Activated CD8-positive, alpha-beta memory T cell treated with anti-CD3 and anti-CD28 coated beads, Interleukin-2, amount 50 U/mL, for 1 hour (primary cell): ENCODE measurements around the gene CRTAC1.

Source experiments
- DNase-seq: peaks from one replicate; pipeline ENCODE4 v3.0.0-alpha.2; 2020; ENCODE audit errors: extremely low read depth

CRTAC1 gene

DNA sequence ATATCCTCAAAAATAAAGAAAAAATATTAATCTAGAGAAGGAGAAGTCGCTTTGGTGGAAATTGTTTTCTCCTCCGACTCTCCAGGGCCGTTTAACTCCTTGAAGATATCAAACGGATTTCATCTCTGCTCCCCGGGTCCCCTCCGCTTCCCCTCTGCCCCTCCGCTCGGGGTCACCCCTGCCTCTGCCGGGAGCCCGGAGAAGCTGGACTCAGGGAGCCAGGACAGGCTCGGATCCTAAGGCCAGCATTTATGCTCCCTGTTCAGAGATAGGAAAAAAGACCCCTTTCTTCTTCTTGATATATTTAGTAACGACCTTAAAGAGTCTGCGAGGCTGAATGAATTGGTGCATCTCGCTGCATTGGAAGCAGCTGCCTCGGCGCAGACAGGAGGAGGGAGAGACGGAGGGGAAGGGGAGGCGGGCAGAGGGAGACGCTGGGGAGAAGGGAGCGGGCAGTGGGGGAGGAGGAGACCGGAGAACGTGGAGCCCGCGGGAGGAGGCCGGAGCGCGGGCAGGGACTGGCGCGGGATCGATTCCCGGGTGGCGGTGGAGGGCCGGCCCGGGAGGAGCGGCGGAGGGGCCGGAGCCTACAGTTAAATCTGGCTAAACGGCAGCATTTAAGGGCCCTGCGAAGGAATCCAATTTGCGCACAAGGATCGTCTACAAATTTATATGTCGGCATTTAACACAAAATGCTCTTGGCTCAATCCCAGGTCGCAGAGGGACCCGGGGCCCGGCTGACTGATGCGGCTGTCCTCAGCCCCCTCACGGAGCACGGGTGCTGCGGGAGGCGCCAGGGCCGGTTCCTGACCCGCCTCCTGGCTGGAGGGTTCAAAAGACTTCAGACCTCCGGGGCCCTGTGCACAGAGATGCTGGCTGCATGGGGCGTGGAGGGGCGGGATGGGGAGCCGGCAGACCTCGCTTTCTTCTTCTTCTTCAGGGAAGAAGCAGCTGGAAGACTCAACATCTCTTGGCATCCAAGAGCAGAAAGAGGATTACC is 55.6 kb downstream of the CRTAC1 start:
- DNase-seq, result no peak

DNA sequence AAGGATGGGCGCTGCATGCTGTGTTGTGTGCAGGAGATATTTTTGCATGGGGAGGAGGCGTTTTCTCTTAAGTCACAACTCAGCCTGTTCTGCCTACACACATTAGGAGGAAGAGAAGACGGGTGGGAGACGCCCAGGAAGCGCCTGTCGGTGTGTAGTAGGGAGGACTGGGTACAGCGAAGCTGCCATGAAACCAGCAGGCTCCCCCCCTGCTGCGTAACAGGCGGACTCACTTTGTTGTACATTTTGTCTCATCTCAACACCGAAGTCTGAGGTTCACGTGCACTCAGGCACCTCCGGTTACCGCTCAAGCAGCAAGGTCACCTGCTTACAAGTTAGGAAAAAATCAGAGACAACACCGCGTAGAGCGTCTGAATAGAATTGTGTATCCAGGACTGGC is 56.3 kb downstream of the CRTAC1 start:
- no peak for DNase-seq

DNA sequence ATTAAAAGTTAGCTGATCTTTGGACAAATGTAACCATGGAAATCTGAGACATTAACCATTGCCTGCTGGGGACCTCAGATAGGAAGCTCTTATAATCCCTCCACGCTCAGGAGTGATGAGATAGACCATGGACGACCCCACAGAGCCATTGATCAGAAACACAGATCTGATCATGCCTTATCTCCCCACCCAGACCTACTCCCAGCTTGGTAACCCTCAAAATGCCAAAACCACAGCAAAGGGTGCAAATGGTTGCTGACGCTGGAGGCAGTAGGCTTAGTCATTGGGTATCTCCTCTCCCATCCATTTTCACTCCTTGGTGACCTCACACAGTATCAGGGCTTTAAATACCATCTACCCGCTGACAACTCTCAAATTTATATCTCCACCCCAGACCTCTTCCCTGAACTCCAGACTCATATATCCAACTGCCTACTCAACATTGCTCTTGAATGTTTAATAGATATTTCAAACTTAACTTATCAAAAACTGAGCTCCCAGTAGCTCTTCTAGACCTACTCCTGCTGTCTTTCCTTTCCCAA is 60.8 kb downstream of the CRTAC1 start:
- DNase-seq, result no peak

DNA sequence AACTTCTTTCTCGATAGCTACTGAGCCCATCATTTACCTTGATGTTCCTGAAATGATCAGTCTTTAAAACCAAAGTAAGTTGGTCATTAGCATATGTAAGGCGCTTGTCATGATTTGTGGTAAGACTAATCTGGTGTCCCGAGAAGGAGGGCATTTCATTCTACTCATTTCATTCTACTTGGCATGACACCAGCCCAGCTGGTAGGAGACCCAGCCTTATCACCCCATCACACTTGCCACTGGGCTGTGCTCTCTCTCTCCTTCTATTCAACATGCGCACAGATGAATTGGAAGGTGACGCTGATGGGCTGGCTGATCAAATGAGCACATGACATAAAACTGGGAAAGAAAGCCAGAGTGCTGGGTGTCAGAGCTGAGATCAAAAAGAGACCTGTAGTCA is 65.7 kb downstream of the CRTAC1 start:
- no peak for DNase-seq

DNA sequence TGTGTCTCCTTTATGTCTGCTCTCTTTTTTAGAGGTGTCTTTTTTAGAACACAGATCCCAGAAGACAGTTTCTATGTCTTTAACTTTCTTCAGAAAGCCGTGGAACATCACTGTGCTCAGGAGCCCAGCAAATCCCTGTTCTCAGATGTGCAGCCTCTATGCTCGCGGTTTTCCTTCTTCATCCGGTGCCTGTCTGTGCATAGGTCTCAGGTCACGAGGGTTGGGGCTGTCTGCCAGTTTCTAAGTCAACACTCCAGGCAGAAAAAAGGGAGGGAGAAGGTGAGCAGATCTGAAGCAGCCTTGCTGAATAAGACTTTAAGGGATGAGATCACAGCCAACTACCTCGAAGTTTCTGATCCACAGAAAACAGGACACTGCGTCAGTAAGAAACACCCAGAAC is 68.5 kb downstream of the CRTAC1 start:
- no peak for DNase-seq

DNA sequence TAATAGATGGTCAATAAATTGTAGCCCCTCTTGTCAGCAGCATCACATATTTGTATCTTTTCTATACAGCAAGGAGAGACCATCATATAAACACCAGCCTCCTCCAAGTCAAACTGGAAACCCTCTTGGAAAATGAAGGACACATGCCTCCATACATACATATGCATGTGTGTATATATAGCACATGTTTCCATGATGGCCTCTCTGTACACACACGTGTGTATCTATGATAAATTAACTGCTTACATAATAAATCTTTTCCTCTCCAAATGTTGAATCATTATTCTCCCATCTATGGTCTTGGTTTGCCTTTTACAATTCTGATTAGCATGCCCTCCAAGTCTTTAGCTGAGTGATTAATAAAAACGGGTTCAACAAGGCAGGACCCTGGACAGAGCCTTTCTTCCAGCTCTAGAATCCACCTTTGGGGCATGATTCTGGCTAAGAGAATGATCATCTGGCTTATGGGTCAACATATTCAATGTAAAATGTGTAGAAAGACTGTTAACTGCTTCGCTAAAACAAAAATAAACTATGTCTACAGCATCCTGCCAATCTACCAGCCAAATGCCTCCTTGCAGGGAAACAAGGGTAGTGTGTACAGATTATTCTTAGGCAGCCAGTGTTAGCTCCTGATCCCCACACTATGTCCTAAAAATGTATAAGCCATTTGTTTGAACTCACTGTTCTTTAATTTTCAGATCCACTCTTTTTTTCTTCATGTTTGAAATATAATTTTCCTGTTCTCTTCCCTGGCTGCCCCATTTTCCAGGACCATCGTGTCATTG is 70.0 kb downstream of the CRTAC1 start:
- DNase-seq, result no peak

DNA sequence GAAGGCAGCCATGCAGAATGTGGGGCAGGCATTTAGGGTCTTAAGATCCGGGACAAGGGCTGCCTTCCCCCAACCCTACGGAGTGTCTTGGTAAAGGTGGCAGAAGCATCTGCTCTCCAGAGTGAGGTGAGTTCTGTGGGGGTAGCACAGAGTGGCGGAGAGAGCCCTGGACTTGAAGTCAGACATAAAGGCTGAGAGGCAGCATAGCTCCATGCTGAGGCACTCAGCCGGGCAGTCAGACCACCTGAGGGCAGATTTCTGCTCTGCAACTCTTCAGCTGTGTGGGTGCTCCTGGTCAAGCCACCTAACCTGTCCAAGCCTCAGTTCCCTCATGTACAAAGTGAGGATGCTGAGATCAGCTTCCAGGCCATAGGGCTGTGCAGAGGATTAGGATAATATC is 81.0 kb downstream of the CRTAC1 start:
- DNase-seq, result no peak

DNA sequence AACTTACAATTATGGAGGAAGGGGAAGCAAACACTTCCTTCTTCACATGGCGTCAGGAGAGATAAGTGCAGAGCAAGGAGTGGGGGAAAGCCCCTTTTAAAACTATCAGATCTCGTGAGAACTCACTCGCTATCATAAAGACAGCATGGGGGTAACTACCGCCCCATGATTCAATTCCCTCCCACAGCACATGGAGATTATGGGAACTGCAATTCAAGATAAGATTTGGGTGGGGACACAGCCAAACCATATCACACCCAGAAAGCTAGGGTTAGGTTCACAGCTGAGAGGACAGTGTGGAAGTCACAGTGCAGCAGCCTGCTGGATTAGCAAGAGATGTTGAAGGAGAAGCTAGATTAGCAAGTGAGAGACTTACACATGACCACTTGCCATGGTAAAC is 81.6 kb downstream of the CRTAC1 start:
- DNase-seq, result no peak

DNA sequence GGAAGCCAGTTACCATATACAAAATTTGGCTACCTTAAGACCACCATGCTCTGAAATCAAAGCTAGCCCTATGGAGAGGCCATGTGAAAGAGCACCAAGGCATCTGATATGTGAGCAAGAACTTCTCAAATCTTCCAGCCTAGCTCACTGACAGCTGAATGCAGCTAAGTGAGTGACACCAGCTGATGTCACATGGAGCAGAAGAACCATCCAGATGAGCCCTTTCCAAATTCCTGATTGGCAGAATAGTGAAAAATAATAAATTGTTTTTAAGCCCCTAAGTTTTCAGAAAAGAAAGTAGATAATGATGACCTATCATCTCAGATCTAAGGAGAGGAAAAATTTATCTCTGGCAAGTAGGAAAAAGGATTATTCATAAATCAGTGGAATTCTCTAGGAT is 85.6 kb downstream of the CRTAC1 start:
- DNase-seq, result no peak

DNA sequence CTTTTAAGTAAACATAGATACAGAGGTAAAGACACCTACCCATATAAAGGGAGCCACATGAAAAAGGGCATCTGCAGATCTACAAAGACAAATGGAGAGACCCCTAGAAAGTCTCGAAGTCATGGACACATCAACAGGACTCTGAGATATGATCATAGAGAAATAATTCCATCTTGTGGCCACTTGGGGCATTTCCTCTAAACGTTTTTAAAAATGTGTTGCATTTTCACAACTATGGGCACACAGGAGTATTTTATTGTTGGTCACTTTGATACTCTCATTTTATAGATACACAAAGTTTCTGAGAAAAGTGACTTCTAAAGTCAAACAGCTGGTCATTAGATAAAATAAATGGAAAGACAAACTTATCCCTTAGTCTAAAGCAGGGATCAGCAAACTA is 87.1 kb downstream of the CRTAC1 start:
- no peak for DNase-seq

DNA sequence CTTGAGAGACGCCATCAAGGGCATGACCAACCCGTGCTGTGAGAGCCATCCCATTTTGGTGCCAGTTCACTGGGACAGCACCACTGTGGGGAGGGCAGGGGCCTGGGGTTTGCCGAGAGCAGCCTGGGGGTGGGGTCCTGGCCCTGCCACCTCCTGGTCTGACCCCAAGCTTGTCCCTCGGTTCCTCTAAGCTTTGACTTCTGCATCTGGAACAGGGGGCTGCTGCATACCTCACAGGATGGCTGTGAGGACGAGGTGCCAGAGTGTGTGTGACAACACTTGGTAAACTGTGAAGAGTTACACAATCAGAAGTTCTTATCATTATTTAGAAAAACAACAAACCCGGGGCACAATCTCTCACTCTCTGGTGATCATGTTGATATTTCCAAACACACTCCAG is 89.9 kb downstream of the CRTAC1 start:
- no peak for DNase-seq

DNA sequence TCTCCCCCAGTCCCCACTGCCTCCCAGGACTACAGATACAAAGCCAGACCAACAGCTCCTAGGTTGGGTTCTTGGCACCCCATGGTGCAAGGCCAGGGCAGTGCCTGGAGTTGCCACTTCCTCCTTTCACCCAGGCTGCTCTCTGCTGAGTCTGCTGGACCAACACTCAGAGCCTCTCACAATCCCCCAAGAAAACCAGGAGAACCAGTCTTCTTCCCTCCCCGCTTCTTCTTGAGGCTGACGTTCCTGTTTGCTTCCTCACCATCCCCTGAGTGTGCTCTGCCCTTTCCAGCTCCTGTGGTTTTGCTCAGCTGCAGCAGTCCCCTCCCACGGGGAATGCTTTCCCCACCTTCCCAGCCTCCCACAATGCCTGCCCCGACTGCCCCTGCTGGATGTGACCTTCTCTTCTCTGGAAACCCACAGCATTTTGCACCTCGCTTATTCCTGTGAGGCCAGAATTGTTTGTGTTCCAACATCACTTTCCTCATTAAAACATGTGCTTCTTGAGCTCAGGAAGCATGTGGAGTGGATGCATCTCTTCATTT is 90.9 kb downstream of the CRTAC1 start:
- DNase-seq, result no peak

DNA sequence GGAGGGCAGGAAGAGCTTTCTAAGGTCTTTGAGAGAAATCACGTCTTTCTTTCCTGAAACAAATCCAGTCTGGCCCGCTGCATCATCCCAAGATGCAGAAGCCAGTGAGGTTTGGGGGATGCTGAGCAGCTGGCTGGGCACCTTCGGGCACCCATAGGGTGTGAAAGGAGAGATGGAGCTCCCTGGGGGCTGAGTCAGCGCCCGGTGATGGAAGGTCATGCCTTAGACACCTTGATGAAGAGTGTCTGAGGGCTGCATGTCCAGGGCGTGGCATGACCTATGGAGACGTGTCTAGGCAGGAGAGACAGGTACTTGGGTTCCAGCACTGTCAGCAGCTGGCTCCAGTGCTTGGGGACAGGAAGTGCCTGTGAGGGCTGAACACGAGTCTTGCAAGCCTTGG is 92.5 kb downstream of the CRTAC1 start:
- no peak for DNase-seq

DNA sequence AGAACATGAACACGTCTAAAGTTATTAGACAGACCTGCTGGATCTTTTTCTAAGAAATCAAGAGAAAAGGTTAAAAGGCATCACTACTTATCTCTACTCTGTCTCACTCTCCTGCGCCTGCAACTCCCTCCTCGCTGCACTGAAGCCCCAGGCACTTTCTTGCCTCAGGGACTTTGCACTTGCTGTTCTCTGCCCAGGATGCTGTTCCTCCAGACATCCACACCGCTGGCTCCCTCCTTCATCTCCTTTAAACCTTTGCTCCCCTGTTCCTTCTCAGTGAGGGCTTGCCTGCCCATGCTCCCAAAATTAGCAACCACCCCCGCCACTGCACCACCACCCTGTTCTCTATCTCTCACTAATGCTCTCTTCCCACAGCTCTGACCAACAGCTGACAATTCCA is 93.4 kb downstream of the CRTAC1 start:
- DNase-seq, result no peak

DNA sequence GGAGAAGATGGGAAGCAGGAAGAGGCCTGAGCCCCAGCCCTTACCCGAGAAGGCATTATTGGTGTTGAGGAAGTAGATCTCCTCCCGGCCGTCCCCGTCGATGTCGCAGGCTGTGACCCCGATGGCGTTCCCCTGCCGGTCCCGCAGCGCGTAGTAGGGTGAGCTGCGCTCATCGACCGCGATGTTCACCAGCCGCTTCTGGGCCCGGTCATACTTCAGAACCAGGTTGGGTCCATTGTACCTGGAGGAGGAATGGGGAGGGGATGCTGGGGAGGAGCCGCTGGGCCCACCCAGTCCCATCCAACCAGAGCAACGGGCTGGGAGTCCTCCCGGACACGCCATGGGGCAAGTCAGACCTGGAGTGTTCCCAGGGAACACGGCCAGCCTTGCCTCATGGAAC is 94.3 kb downstream of the CRTAC1 start:
- no peak for DNase-seq

DNA sequence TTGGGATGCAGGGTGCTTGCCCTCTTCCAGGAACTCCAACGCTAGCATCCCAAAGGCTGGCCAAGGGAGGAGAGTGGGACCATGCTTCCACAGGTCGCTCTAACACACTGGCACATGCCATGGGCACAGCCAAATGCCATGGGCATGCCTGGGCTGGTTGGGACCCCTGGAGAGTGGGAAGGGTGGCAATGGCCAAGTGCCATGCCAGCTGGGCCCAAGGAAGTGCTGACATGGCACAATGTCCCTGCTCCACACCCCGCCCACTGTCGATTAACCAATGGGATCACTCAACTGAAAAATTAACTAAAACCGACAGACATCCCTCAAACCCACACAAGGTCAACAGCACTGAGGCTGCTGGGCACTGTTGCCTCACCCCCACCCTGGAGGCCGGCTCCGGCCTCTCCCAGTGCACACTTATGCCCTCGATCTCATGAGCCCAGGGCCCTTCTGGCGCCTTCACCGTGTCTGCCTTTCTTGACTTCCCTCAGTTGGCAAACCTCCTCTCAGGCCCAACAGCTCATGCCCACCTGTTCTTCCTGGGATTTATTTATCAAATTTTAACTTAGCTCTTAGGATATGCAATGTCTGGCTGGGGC is 97.4 kb downstream of the CRTAC1 start:
- DNase-seq, result no peak

DNA sequence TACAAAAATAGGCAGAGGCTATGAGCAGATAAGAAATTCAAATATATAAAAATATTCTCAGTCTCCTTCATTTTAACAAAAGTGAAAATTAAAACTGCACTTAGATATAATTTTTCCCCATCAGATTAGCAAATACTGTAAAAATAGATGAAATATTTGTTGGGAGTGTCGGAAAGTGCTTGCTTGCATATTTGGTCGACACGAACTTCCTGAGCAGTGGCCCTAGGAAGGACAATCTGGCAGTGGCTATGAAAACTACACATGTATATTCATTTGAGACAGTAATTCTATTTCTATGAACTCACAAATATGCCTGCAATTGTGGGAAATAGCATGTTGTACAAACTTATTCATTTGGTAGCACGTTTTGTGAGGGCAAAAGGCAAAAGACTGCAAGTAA is 99.4 kb downstream of the CRTAC1 start:
- no peak for DNase-seq

DNA sequence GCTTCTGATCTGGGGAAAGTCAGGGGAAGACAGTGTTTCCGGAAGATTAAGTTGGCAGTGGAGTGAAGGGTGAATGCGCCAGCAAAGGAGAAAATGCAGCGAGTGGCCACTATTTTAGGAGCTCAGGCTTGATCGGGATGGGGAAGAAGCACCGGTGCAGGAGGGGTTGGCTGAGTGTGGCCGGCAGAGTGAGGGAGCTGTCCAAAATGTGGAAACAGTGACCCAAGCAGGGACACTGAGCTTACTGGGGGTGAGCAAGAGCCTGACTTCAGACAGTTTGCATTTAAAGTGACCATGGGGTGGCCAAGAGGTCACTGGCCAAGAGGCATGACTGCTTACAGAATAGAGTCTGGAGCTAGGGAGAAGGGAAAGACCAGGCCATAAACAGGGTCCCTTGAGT is 101.5 kb downstream of the CRTAC1 start:
- no peak for DNase-seq

DNA sequence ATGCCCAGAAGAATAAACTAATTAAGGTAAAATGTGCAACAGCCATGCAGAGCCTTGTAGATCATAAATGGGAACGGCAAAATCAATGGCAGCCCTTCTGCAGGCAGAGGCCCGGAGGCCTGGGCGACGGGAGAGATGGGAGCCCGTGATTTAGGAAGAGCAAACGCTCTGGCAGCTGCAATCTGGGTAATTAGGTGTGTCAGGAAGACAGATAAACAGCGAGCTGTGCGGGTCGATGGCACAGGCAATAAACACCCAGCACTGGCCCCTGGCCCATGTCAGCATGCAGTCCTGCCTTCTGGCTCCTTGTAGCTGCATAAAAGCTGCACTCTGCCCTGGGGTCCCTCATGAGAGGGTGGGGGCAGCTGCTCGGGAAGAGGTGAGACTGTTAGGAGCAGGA is 102.8 kb downstream of the CRTAC1 start:
- no peak for DNase-seq

DNA sequence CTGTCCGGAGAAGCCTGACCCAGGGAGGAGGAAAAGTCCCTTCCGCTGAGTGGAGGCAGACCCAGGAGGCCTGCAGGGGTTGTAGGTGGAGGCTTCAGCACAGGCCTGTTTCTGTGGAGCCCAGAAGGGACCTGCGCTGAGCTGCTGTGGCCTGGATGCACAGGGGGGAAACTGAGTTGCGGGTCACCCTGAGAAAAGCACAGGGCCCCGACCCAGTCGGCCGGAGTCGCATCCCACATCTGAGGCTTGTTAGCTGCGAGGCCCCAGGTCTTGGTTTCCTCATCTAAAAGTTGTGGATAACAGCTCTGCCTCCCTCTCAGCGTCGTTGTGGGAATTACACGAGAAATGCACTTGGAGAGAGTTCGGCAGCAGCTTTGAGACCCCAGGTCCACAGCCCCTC is 104.4 kb downstream of the CRTAC1 start:
- DNase-seq, result no peak

DNA sequence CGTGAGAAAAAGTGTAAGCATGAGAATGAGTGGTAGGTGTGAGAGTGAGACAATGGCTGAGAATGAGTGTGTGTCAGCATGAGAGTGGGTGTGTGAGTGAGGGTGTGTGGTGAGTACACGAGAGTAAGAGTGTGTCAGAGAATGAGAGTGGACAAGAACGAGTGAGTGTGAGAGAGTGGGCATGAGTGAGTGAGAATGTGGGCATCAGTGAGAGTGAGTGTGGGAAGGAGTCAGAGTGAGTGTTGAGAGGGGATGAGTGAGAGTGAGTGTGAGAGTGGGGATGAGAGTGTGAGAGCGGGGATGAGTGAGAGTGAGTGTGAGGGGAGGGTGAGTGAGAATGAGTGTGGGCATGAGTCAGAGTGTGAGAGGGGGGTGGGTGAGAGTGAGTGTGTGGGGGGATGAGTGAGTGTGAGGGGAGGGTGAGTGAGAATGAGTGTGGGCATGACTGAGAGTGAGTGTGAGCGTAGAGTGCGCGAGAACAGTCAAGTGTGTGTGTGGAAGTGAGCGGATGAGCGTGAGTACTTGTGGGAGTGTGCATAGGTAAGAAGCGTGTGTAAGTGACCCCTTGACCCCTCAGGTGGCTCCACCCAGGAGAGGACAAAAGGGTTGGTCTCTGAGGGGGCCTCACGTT is 105.0 kb downstream of the CRTAC1 start:
- no peak for DNase-seq

DNA sequence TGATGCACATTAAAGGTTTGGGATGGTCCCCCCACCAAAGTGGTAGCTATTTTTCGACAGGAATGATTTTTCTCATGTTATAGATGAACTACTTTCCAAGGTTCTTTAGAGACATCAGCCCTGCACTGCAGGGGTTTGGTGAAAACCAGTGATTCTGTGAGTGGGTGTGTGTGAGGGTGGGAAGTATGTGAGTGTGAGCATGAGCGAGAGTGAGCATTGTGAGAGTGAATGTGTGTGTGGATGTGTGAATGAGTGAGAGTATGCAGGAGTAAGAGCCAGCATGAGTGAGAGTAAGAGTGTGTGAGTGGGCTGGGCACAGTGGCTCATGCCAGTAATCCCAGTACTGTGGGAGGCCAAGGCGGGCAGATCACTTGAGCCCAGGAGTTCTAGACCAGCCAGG is 105.7 kb downstream of the CRTAC1 start:
- no peak for DNase-seq
